Hematopoietic multipotent progenitor cell treated with erythropoietin and hydrocortisone succinate and interleukin-3 and kit ligand, for 15 days (in vitro differentiated cells): ENCODE results near the gene EHBP1.

Experiments
- DNase-seq: peaks from one replicate; pipeline ENCODE4 v3.0.0-alpha.2; 2015; ENCODE audit warnings: low spot score

Gene EHBP1

DNA sequence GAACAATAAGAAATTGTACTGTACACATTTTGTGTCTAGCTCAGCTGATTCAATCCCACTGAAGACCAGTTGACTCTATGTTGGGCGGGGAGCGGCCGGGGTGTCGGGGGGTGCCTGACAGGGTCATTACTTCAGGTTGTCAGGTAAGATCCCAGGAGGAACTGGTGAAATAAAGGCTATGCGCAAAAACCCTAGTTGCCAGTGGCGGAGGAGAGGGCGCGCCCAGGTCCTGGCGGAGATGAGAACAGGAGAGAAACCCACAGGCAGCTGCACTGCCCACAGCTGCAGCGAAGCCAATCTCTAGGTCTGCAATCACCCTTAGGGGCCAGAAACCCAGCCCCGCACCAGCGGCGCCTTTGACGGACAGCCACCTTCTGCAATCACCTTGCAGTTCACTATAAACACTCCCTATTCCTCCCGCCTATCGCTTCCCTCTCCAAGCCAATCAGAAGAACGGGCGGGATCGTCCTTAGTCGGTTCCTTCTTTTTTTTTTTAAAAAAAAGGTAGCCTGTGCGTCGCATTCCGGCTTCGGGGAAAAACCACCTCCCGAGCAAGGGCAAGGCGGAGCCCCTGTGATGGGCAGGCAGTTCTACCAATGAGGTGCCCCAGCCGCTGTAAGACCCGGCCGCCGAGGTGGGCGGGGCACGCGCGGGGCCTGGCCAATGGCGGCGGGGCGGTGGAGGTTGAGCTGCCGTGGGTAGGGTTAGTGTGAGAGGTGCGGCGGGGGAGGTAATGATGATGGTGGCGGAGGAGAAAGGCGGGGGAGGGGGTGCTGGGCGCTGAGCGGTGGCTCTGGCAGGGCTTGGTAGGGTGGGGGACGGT, at the start of gene EHBP1:
TSS of gene EHBP1 (plus strand) at position 707 of the 823 bp plus-strand sequence. CDS start 1,479 bp downstream, outside the sequence.
- DNase-seq = peak; percentile 98

DNA sequence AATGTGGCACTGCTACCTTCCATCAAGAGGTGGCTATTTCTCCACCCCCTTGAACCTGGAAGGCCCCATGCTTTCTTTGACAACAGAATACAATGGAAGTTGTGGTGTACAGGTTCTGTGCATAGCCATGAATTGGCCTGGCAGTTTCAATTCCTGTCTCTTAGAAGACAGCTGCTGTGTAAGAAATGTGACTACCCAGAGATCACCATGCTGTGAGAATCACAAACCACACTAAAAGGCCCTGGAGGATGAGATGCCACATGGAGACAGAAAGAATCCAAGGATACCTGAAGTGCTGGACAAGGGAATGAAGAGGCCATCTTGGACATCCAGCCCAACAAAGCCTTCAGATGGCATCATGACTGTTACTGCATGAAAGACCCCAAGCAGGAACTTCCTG, 47.7 kb upstream of the EHBP1 start:
- no peak for DNase-seq

DNA sequence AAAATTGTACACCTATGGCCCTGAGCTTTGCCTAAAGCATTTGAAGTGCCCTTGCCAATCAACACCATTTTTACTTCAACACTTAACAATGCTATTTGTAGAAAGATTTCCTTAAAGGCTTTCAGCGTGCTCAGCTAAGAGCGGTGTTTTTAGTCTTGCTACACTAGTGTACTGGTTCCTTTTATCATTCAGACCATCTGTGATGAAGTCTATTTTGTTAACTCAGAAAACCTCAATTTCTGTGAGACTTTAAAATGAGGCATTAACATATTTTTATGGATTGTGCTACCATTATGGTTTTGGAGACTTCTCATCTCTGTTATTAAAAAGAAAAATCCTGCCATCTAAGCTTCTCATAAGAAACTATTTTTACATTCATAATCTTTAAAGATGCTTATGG, 46.6 kb upstream of the EHBP1 start:
- DNase-seq = no peak

DNA sequence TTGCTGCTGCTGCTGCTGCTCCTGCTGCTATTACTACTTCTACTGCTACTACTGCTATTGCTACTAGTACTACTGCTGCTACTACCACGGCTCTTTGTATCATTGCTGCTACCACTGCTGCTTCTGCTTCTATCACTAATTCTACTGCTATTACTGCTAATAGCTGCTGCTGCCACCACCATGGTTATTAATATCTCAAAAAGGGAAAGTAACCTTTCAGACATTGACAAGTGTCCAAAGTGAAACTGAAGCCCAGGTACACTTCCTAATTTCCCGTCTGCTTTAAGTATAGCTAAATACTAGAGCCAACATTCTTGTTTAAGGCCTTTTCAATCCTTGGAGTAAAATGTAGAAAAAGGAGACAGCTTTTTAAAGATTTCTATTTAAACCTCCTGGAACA, 45.4 kb upstream of the EHBP1 start:
- DNase-seq = no peak

DNA sequence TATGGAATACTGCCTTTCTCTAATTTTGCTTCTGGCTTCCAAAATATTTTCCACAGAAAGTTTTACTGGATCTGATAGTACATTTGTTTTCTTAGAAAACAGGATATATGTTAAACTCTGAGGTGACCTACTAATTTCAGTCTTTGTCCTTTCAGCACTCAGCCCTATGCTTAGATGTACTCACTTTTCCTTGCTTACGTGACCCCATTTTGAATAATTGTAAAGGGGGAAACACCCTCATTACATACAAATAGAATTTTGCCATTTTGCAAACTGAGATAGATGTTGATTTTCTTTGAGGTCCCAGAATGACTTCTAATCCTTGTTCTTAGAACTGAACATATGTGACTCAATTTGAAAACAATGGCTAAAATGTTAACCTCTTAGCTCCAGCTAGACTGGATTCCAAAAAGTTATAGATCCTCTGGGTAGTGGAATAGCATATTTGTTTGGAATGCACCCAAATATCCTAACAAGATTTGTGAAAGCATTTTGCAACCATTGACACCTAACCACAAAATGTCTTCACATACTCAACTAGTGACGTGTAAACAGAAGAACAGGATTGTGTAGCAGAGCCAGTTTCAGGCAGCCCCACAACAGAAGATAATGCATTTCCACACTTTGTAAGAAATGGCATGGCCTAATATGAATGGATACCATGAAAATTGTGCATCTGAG, 44.8 kb upstream of the EHBP1 start:
- DNase-seq = no peak

DNA sequence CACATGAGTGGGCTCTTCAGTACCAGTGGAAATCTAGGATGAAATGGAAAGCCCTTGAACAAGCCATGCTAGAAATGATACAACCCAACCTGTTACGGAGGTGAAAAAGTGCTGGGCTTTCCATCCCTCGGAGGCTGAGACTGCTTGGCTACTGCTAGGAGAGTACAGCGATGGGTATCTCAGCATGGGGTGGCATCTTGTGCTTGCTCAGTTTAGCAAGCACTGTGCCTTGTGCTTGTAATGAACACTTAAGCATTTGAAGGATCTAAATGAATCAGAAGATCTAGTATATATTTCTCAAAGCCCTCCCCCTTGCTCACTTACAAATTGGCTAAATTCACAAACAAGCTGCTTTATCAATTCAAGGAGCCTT, 44.3 kb upstream of the EHBP1 start:
- DNase-seq = no peak

DNA sequence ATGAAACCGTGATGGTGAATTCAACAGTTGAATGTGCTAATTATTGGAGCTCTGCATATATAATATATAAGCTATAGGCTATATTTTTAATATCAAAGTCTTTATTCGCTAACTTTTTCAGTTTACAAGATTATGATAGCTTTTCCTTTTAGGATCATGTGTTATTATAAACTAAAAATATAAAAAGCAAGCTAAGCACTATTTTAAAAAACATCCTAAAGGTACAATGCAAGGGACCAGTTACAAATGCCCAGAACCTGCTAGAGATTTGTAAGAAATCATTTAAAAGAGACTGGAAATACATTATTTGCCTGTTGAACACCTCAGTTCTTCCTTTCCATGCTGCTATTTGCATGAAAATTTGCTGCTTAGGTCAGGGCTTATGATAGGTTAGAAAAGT, 43.4 kb upstream of the EHBP1 start:
- DNase-seq = no peak

DNA sequence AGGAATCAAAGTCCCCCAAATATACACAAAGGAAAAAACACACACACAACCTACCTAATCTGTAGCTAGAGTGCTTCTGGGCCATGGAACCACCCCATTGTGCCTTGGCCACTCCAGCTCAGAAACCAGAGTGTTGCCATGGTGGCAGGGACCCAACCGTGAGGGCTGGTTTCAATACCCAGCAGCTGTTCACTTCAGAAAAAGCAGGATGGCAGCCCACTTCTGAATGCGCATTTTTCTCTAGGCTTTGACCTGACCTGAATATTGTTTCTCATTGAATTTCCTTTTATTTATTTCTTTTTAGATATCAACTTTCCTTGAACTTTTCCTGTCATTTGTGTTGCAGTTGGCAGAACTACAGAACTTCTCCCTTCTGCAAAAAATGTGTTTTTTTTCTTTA, 43.0 kb upstream of the EHBP1 start:
- DNase-seq = no peak

DNA sequence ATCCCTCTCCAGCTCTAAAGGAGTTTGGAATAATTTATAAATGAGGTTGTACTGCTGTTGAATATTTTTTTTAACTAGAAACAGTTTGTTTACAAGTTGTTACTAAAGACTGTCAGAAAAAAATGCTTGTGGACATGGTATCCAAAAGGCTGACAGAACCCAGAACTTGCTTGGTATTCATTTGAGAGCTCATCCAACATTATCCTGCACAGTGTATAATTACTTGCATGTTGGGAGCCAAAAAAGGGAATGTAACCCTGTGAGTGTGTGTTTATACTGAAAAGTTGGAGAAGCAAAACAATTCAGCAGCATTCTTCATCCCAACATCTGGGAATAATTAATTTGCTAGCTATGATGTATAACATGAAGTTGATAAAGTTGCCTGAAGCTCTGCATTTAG, 42.1 kb upstream of the EHBP1 start:
- no peak for DNase-seq

DNA sequence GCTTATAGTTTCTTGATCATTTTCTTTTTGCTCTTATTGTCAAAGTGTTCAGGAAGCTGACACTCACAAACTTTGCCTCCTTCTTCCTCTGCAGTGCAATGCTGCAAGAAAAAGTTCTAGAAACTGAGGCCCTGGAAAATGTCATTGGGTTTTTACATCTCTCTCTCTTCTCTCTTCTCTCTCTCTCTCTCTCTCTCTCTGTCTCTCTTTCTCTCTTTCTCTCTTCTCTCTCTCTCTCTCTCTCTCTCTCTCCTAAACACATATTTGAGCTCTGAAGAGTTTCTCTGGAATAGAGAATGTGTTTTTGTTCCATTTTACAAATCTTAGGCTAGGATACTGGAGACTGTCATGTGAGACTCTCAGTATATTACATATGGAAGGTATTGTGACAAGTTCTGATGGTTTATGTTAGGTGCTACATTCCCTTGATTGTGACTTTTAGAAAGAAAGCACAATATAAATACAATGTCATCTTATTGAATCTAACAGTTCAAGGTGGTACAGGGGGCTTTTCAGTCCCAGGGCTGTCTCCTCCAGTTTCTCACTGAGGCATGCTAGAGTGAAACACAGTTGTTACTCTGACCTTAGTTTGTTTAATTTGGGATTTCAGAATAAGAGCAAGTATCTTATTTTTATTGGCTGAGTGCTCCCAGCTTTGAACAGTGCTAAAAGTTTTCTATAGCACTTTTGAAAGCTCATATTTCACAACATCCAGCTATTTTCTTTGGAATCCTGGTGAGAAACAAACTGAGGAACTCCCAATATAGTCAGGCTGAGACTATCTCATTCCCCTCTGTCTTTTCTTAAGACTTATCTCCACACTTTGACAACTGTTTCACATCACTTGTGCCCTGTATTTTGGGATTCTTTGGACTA, 41.4 kb upstream of the EHBP1 start:
- DNase-seq = no peak

DNA sequence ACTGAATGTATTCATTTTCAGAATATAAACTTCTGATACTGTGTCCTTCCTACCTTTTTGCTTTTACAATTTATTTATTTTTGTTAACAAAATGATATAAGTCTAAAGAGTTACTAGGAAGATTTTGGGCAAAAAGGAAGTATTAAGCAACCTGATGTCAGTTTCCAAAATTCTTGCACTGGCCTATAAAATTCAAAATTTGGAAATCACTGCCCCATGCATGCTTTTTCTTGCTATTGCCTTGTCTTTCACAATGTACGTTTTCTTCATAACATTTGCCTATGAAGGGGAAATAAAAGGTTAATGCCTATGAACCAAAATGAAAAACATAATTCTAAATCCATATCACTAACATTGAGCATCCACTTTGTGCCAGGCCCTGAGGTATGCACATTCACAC, 40.1 kb upstream of the EHBP1 start:
- no peak for DNase-seq

DNA sequence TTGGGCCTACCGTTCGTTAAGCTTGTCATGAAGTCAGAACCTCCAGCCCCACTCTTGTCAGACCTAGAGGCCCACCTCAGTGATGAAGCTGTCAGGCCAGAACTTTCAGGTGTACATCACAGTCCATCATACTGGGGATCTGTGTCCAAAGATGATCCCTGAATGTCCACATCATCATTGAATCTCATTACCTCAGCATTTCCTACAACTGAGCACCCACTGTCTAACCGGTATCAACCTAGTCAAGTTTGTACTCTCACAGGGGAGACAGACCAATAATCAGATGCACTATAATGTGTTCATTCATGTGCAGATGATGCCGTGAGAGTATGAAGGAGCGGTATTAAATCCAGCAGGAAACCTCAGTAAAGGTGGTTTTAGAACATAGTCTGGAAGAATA, 36.3 kb upstream of the EHBP1 start:
- DNase-seq = no peak

DNA sequence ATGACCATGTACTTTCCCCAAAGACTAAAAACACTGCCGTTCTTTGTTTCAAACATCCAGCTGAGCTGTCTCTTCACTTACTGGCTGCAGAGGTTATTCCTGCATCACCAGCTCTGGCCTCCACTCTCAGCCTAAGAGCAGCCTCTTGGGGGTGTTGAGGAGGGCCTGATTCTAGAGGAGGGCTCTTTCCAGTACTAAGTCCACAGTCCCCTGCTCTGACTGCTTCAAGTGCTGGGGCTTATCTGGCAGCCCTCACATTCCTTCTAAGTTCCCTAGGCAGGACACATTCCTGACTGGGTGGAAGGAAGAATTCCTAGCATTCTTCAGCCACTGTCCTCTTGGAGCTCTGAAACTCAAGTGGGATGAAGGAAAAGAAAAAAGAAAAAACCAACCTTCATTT, 32.9 kb upstream of the EHBP1 start:
- DNase-seq = no peak

DNA sequence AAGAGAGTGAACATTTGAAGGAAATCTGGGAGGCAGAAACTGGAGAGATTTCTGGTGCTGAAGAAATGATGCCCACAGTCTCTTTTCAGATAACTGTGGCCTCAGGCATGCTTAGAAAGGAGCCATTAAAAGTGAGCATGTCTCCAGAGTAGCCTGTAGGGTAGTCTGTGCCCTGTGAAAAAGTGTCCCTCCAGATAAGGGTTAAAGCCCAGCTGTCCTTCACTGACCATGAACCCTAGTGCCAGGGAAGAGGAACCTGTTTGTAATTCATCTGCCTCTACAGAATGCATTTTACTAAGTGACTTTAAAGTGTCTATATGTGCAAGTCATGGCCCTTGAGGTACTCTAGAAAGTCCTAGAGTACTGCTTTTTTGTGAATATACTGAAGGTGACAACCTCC, 30.5 kb upstream of the EHBP1 start:
- no peak for DNase-seq

DNA sequence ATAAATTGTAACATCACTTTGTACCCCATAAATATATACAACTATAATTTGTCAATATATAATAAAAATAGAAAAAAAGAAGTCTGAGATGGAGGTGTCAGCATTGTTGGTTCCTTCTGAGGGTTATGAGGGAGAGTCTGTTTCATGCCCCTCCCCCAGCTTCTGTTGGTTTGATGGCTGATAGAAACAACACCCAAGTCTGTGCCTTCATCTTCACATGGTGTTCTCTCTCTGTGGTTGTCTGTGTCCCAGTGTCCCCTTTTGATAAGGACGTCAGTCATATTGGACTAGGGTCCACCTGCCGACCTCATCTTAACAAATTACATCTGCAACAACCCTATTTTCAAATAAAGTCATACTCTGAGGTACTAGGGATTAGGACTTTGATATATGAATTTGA, 20.3 kb upstream of the EHBP1 start:
- DNase-seq = no peak

DNA sequence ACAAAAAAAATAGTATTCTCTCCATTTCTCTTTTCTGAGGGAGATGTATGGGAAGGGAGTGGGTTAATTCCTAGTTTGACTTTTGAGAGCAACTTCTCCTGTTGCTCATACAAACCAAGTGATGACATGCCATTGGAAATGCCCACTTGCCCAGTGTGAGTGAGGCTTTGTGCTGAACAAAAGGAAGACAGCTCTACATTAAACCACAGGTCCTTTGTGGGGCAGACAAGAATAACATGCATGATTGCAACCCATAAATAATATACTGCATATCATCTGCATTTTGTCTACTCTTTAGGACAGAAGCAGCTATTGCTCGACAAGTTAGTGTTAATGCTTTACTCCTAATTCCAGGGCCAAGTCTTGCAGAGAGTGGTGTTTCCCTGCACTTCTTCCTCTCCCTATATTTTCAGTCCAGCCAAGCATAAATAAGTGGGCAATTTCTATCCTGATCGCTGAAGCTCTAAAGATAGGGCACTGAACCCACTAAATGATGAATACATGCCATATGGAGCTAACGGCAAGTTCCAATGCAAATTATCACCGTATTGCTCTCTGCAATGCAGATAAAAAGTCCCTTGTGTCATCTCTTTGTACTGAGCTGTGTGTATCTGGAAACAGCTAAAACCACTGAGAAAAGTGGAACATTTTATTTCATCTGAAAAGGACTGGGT, 19.4 kb upstream of the EHBP1 start:
- no peak for DNase-seq

DNA sequence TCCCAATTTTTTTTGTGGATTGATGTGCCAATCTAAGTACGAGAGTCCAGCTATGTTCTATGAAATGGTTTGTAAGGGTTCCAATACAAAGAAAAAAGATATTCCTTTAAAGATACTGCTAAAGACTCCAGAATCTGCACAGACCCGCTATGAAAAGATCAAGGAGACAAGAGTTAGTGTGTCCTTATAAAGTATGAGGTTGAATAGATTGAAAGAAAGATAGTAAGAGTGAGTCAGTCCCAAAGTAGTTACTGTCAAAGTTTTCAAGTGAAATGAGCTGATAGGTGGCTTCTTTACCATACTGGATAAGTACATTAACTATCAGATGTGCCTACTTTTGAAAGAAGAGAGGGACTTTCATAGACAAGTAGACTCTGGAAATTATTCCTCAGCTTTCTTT, 17.9 kb upstream of the EHBP1 start:
- no peak for DNase-seq

DNA sequence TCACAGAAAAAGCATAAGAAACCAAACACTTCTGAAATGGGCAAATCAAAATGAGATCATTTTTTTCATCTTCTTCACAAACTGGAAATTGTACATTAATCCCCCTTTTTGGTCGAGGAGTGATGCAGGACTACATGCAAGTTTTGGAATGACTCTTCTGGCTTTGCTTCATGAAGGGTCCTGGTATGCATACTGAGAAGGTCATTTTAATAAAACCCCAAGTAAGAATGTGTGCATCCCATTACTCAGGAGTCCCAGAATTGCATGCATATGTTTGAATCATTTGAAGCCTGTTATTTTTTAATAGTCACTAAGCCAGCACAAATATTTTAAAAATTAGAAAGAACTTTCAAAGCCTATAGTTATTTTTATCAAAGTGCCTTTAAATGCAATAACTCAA, 16.7 kb upstream of the EHBP1 start:
- no peak for DNase-seq

DNA sequence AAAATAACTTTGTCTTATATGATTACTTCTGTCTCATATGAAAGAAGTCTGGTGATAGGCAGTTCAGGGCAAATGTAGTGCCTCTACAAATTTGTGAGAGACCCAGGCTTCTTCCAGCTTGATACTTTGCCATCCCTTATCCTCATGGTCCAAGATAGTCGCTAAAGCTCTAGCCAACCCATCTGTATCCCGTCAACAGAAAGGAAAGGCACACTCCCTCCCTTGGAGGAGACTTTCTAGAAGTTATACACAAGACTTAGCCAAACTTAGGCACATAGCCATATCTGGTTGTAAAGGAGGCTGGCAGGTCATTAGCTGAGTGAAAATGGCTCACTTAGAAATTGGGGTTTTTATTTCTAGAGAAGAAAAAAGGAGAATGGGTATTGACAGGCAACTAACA, 14.3 kb upstream of the EHBP1 start:
- DNase-seq = no peak

DNA sequence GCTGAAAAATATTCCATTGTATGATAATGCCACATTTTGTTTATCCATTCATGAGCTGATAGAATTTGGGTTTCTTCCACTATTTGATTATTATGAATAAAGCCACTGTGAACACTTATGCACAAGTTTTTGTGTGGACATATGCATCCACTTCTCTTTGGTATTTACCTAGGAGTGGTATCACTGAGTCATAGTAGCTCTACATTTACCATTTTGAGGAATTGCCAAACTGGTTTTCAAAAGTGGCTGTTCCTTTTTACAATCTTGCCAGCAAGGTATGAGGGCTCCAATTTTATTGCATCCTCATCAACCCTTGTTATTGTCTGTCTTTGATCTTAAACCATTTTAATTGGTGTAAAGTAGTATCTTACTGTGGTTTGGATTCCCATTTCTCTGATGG, 13.3 kb upstream of the EHBP1 start:
- no peak for DNase-seq

DNA sequence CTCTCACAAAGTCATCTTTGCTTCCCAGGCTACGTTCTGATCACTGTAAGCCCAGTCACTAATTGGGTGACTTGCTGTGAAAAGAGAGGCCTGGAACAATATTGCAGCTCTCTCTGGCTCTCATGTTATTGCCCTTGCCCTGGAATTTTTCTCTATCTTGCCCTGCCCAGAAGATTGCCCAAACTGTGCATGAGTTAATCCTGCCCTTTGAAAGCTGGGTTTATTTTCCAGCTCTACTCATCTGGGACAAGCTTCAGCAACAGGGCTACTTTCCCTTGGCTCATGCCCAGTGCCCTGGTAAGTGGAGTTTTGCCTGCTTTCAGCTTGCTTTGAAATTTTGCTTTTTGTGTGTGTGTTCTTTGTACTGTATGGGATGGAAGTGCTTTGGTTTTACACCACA, 6.9 kb upstream of the EHBP1 start:
- no peak for DNase-seq

DNA sequence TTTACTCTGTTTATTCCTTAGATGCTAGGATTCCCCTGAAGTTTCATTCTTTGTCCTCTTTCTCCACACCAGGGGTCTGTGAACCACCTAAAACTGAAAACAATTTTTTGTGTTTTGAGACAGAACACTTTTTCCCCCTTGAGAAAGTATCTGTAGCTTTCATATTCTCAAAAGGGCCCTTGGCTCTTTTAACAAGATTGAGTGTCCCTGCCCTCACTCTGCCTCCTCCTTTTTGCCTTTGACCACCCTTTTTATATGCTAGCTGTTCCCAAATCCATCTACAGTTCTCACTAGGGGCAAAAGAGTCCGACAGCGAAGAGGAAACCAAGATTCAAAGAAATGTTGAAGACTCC, 883 bp upstream of the EHBP1 start:
- no peak for DNase-seq
